AG04450 (cell line): Measurements from ENCODE around the gene SEC24D. TPM values are rescaled to one million over a fixed set of nuclear protein-coding genes. Genes with fewer than 3 reads are reported as not detected.
A peak's percentile ranks its signal among the peaks of the same experiment; 100 is the strongest.

Experiments used
- CTCF ChIA-PET: fragments of 300-600, 350-600 bp; formaldehyde crosslinking; extraction: SDS; loops from one replicate; lab custom pipeline; 2022; ENCODE audit warnings: antibody characterized with exemption, inconsistent platforms; lab: Charles Lee
- POLR2A ChIA-PET: fragments of 350-600 bp; formaldehyde crosslinking; extraction: SDS; loops from one replicate; lab custom pipeline; 2021; ENCODE audit warnings: antibody characterized with exemption, inconsistent platforms; lab: Yijun Ruan, JAX
- DNase-seq: peaks from one replicate; pipeline ENCODE4 v3.0.0-alpha.2; 2011; ENCODE audit warnings: low read depth, low spot score
- H3K27ac ChIP-seq: one replicate; pipeline ENCODE4 v1.5.1; 2012; ENCODE audit warnings: low read depth, low read length, control low read depth
- H3K27me3 ChIP-seq: one replicate; pipeline ENCODE4 v1.6.0; 2012; ENCODE audit warnings: low read length; ENCODE audit not compliant: control insufficient read depth, insufficient read depth
- H3K4me3 ChIP-seq: 2 replicates; pipeline ENCODE4 v1.5.1; 2011; ENCODE audit warnings: mild to moderate bottlenecking, low read depth, low read length, control low read depth
- H3K9me3 ChIP-seq: 2 replicates; pipeline ENCODE4 v1.5.1; 2012; ENCODE audit warnings: low read length; ENCODE audit not compliant: control insufficient read depth, insufficient read depth
- polyA plus RNA-seq: library from polyadenylated mRNA; depleted of rRNA; stranded (reverse); fragments of >200 nt; gene quantifications from 2 replicates; pipeline ENCODE4 v1.2.3, GENCODE V29; 2011
- TF ChIP-seq, protein P1 (sequence below): IDR thresholded peaks from 2 replicates; pipeline ENCODE4 v1.5.1; 2011; ENCODE audit warnings: low read depth, low read length, control low read depth, inconsistent platforms

The SEC24D gene
- polyA plus RNA-seq, 1 experiment, result 113 TPM

DNA sequence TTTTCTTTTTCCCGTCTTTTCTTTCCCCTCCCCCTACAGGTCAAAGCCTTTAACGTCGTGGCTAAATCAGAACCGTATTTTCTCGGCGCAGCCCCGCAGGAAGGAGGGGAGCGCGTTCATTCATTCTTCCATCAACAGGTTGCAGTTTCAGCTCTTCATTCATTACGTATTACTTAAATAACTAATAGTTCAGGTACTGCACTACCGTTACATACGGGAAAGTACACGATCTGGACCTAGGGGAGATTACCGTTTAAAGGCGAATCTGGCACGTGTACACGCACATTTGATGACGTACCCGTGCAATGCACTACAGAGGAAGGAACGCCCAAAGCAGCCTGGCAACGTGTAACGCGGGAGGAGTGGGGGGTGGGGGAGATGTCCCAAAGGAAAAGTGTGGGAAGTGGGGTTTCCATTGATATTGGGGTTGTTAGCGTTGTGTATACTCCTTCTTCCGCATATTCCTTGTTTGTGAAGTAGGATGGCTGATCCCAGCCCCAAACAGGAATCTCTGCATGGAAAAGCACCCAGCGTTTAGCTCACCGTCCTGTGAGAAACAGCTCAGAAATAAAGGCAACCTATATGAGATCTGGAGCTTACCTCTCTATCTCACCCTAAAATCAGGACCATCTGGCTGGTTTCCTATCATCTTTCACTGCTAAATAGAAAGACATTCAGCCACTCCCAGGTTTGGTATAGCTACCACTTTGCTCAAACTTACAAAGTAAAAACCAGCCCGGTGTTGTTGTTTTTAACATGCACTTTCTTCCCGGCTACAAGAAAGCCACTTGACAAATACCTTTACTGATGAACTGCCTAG is 585 bp upstream of the SEC24D start:
- TF ChIP-seq, protein P1, sequence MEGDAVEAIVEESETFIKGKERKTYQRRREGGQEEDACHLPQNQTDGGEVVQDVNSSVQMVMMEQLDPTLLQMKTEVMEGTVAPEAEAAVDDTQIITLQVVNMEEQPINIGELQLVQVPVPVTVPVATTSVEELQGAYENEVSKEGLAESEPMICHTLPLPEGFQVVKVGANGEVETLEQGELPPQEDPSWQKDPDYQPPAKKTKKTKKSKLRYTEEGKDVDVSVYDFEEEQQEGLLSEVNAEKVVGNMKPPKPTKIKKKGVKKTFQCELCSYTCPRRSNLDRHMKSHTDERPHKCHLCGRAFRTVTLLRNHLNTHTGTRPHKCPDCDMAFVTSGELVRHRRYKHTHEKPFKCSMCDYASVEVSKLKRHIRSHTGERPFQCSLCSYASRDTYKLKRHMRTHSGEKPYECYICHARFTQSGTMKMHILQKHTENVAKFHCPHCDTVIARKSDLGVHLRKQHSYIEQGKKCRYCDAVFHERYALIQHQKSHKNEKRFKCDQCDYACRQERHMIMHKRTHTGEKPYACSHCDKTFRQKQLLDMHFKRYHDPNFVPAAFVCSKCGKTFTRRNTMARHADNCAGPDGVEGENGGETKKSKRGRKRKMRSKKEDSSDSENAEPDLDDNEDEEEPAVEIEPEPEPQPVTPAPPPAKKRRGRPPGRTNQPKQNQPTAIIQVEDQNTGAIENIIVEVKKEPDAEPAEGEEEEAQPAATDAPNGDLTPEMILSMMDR, result no peak
- POLR2A ChIA-PET, result interaction anchor here (0.6 to 2.1 kb wide), 4 partner anchors 17 to 90 kb away, joined by 3 to 8 read pairs (median 4); partner anchors contain the start of gene SYNPO2
- H3K27ac ChIP-seq, result peak overlapping the region; percentile 92
- no peaks in the 10 kb centered on the region for H3K9me3 ChIP-seq
- CTCF ChIA-PET, result interaction anchor here (0.9 to 1.5 kb wide), 2 partner anchors 47 to 65 kb away, joined by 3 read pairs; no protein-coding TSS in a partner anchor
- DNase-seq, result peak; percentile 46
- H3K27me3 ChIP-seq, result no peaks in the 10 kb centered on the region
- peak overlapping the region; percentile 97 for H3K4me3 ChIP-seq

DNA sequence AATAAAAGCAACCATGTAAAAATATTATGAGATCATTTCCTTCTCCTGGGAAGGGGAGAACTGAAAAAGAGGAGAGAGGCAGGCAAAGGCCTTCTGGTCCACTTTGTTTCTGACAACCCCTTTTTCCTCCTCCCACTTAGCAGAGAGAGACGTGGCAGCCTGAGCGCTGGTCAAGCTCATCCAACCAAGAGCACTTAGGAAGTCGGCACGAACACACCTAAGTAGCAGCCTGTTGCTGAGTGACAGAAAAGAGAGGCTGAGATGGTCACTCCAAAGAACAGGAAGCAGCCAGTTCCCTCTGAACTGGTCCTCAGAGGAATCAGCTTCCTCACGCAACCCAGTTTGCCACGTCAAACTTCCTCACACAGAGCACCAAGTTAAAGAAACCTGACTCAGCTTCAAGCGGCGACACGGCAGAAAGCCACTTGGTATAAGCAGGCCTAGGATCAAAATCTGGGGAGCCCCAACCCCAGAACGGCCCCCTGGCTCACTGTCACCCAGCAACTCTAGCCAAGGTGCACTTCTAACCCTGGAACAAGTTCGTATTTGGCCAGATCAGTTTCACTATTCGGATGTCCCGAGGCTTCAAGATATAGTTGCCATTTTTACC is 861 bp downstream of the SEC24D start:
- DNase-seq, result peak; percentile 76
- H3K27me3 ChIP-seq, result no peaks in the 10 kb centered on the region
- ChIA-PET CTCF (no interaction called here), POLR2A (interaction anchor here (0.7 to 1.2 kb wide), 11 partner anchors 10 to 132 kb away, joined by 3 to 12 read pairs (median 4); partner anchors contain the start of gene SYNPO2)
- TF ChIP-seq, protein P1, result no peak
- H3K9me3 ChIP-seq, result no peaks in the 10 kb centered on the region
- H3K4me3 ChIP-seq, result peak overlapping the region; percentile 97
- H3K27ac ChIP-seq, result peak overlapping the region; percentile 99

DNA sequence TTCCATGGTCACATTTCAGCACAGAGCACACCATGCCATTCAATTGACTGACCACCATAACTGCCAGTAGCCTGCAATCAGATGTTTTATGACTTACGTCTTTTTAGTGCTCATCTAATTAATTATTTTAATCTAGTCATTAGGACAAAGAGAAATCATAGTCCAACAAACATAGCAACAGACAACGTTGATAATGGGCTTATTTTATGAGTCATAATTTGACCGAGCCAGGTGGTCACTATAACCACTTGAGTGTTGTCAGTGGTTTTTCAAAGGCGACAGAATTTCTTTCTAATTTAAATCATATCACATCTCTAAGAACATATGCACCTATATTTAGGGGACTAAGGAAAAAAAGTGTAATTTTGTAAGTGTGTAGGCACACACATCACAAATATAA is 1.9 kb downstream of the SEC24D start:
- Histone ChIP-seq H3K9me3 (no peaks in the 10 kb centered on the region), H3K27ac (no peak overlapping the region), H3K4me3 (peak overlapping the region; percentile 97), H3K27me3 (no peaks in the 10 kb centered on the region)
- POLR2A ChIA-PET, result no interaction called here
- TF ChIP-seq, protein P1, result no peak
- CTCF ChIA-PET, result no interaction called here
- DNase-seq, result no peak

DNA sequence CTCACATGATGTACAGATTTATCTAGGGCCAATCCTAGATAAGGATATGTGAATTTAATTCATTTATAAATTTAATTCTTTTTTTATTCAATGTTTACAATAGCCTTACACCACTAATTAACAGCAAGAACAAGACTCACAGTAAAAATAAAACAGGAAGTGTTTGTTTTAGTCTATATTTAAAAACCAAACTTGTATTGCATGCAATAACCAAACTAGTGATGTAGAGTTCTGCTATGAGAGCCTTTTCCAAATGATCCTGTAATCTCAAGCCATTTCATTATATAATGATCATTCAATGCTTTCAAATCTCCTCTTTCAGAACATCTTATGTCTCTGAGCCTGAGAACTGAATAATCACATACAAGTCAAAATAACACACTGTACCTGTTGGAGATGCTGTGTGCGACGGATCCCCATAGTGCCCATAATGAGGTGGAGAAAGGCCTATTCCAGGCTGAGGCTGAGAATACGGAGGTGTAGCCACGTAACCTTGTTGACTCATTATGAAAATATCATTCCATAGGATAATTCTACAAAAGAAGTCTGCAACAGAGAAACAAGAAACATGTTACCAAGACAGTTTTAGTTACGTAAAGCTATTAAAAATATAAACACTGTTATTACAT is 2.6 kb downstream of the SEC24D start:
- ChIA-PET POLR2A (no interaction called here), CTCF (interaction anchor here (0.9 kb wide), 1 partner anchor 31 kb away, joined by 3 read pairs; no protein-coding TSS in a partner anchor)
- no peak for DNase-seq
- no peak overlapping the region for H3K27ac ChIP-seq
- H3K9me3 ChIP-seq, result no peaks in the 10 kb centered on the region
- H3K4me3 ChIP-seq, result peak overlapping the region; percentile 97
- TF ChIP-seq, protein P1, result no peak
- H3K27me3 ChIP-seq, result no peaks in the 10 kb centered on the region
